Endothelial cell of umbilical vein (primary cell): ENCODE measurements around the gene CHL1.

Experiments used
- EZH2 ChIP-seq: IDR thresholded peaks from 2 replicates; pipeline ENCODE4 v1.6.1; 2012; ENCODE audit warnings: borderline replicate concordance, low read depth, mild to moderate bottlenecking, moderate library complexity, low read length, inconsistent platforms; ENCODE audit not compliant: severe bottlenecking
- POLR2A ChIP-seq: IDR thresholded peaks from 2 replicates; pipeline ENCODE4 v1.6.1; 2012; ENCODE audit warnings: low read depth, mild to moderate bottlenecking, control low read depth, low read length
- TF ChIP-seq, protein P1 (sequence below), 2 donors: IDR thresholded peaks; 1 replicate in 1 of 2; 2 replicates in 1 of 2; pipeline ENCODE4 v1.5.1; 2011; ENCODE audit warnings: low read length in 2 of 2, mild to moderate bottlenecking in 2 of 2, moderate library complexity in 2 of 2, control low read depth in 1 of 2, inconsistent platforms in 1 of 2, low read depth in 1 of 2; ENCODE audit not compliant: insufficient read depth in 1 of 2; ENCODE audit errors: extremely low read depth in 1 of 2

DNA sequence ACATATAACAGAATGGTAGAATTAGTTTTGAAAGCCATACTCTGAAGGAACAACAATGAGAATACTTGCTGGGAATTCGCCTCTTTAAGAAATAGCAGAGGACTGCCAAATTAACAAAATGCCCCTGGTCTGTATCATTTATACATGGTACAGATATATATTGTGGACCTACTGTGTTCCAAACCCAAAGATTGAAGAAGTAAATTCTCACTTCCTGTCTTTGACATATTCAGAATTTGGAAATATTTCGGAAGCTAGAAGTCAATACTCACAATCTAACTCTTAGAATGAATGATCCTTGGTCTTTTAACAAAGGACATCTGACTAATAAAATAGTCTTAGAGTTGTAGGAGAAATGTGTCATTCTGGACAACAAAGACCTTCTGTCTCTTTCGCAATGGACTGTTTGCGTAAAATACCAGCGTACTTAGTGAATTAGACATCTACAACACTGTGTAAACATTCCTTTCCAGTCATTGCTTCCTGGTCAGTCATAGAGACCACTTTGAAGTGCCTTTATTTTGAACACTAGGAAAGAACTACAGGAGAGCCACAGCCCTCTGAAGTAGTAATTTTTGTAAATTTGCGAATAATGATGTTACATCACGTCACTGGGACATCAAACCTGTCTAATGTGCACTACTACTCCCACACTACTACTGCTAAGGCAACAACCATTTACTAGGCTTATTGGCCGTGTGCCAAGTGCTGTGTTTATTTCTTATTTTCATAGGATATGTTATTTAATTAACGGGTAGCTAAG, 68.0 kb downstream of the CHL1 start:
- TF ChIP-seq, protein P1, sequence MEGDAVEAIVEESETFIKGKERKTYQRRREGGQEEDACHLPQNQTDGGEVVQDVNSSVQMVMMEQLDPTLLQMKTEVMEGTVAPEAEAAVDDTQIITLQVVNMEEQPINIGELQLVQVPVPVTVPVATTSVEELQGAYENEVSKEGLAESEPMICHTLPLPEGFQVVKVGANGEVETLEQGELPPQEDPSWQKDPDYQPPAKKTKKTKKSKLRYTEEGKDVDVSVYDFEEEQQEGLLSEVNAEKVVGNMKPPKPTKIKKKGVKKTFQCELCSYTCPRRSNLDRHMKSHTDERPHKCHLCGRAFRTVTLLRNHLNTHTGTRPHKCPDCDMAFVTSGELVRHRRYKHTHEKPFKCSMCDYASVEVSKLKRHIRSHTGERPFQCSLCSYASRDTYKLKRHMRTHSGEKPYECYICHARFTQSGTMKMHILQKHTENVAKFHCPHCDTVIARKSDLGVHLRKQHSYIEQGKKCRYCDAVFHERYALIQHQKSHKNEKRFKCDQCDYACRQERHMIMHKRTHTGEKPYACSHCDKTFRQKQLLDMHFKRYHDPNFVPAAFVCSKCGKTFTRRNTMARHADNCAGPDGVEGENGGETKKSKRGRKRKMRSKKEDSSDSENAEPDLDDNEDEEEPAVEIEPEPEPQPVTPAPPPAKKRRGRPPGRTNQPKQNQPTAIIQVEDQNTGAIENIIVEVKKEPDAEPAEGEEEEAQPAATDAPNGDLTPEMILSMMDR (IDR thresholded peaks at IDR 0.05; ENCODE audit: extremely low read depth in 1 of 2, insufficient read depth in 1 of 2, low read depth in 1 of 2, low read length in 2 of 2), result no peak
- TF ChIP-seq POLR2A, result no peak
- TF ChIP-seq EZH2, result no peak
